GM23248 (cell line): ENCODE results near the gene HSD11B2.

ENCODE experiments used
- EZH2 ChIP-seq: fragments of 200-600 bp; sonication (generic); IDR thresholded peaks from 2 replicates; pipeline ENCODE4 v1.6.1; 2018; ENCODE audit warnings: antibody characterized with exemption, mild to moderate bottlenecking; ENCODE audit not compliant: insufficient read depth, poor library complexity, severe bottlenecking
- EZH2phosphoT487 ChIP-seq: fragments of 200-600 bp; sonication (generic); IDR thresholded peaks from 2 replicates; pipeline ENCODE4 v1.6.1; 2018; ENCODE audit warnings: antibody characterized with exemption, moderate library complexity, mild to moderate bottlenecking, low read depth; ENCODE audit not compliant: insufficient read depth

DNA sequence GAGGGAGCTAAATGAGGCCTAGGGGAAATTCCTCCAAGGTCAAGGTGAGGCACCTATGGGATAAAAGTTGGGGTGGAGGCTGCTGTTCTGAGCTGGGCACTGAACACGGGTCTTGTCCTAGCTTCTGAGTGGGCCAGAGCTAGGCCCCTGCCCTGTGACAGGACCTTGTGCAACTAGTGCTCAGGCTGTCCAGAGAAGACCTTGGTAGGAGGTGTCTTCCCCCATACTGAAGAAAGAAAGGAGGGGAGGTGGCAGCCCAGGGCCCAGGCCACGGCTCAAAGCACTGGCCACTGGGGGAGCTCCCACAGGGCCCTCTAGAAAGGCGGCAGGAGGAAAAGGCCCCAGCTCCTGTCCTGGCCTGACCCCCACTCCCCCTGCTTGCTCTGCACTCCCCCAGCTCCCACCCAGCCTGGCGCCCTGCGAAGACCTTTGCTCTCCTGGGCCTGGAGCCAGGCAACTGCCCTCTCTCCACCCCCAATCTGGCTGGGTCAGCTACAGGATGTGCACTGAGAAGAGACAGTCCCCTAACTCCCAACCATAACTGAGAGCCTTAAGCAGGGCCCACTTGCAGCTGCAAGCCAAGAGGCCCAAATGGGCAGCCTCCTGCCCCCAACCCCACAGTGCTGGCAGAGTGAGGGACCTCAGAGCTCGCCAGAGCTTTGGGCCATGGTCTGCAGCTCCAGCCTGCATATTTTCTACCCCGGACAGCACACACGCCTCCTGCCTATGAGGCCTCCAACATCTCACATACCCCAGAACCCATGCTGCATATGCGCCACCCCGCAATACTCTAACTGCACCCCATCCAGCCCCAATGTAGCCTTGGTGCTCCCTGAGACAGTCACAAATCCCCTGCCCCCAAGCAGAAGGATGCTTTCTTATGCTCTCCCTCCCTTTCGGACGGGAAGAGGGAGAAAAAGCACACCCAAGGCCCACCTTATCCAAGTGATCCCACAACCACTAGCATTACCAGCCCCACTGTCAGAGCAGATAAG is 15.3 kb downstream of the HSD11B2 start:
- TF ChIP-seq EZH2phosphoT487 (no peak), EZH2 (no peak)
